Tibial nerve (tissue), 4 donors: Measurements from ENCODE around the gene MEOX2. TPM values are rescaled to one million over a fixed set of nuclear protein-coding genes. Genes with fewer than 3 reads are reported as not detected.

Experiments used
- DNase-seq, 2 donors: peaks; one replicate each; pipeline ENCODE4 v3.0.0-alpha.2; 2019; ENCODE audit warnings: low spot score in 2 of 2
- H3K27ac ChIP-seq, 4 donors: fragments of 200-600 bp; sonication (generic) in 3 of 4; one replicate each; pipeline ENCODE4 v1.5.1; 2017 to 2019; ENCODE audit warnings: mild to moderate bottlenecking in 1 of 4
- H3K27me3 ChIP-seq, 2 donors: fragments of 200-600 bp; sonication (generic) in 1 of 2; one replicate each; pipeline versions ENCODE4 v1.5.1 to v1.6.0; 2017 to 2019
- H3K36me3 ChIP-seq, 3 donors: fragments of 200-600 bp; sonication (generic); one replicate each; pipeline ENCODE4 v1.5.1; 2018 to 2019
- H3K4me1 ChIP-seq, 4 donors: fragments of 200-600 bp; sonication (generic) in 3 of 4; one replicate each; pipeline ENCODE4 v1.5.1; 2017 to 2019
- H3K4me3 ChIP-seq, 4 donors: fragments of 200-600 bp; sonication (generic) in 3 of 4; one replicate each; pipeline ENCODE4 v1.5.1; 2017 to 2019; ENCODE audit warnings: mild to moderate bottlenecking in 1 of 4, moderate library complexity in 1 of 4
- H3K9me3 ChIP-seq, 4 donors: fragments of 200-600 bp; sonication (generic) in 3 of 4; one replicate each; pipeline ENCODE4 v1.5.1; 2017 to 2019
- CTCF ChIP-seq, 5 experiments: fragments of 200-600 bp in 3 of 5; fragments of 450-650 bp in 2 of 5; sonication (generic) in 3 of 5; IDR thresholded peaks; one replicate each; pipeline ENCODE4 v1.5.1; 2016 to 2019; ENCODE audit warnings: antibody characterized with exemption in 5 of 5, mild to moderate bottlenecking in 3 of 5, moderate library complexity in 2 of 5
- EP300 ChIP-seq, 2 donors: sonication (generic); formaldehyde crosslinking; IDR thresholded peaks; one replicate each; pipeline ENCODE4 v1.6.1; 2017; ENCODE audit warnings: antibody characterized with exemption in 2 of 2, mild to moderate bottlenecking in 1 of 2
- POLR2A ChIP-seq, 2 donors: fragments of 450-650 bp; IDR thresholded peaks; one replicate each; pipeline ENCODE4 v1.6.1; 2017; ENCODE audit warnings: antibody characterized with exemption in 2 of 2, mild to moderate bottlenecking in 2 of 2, moderate library complexity in 2 of 2
- WGBS, 2 donors: methylation state at CpG; one replicate each; pipeline ENCODE4 v1.1.5; 2018; 5-methylcytosine and 5-hydroxymethylcytosine counted together
- total RNA-seq, 4 donors: library from RNA; depleted of rRNA; stranded (reverse); fragments of >200 nt; gene quantifications; one replicate each; pipeline ENCODE4 v1.1.0, GENCODE V29; 2016

Gene MEOX2
- total RNA-seq, 4 donors from 2014 or later, result 43.2 to 115 (median 104) TPM

GRCh38 chr7:15647309-15647708 lies 39.2 kb downstream of the MEOX2 start:
- no peak overlapping the region for H3K27ac ChIP-seq
- TF ChIP-seq CTCF (IDR thresholded peaks at IDR 0.05) (no peak), POLR2A (IDR thresholded peaks at IDR 0.05) (no peak), EP300 (IDR thresholded peaks at IDR 0.05) (no peak)
- H3K4me3 ChIP-seq, result no peak overlapping the region
- no peaks in the 10 kb centered on the region for H3K27me3 ChIP-seq
- DNase-seq, result no peak
- H3K9me3 ChIP-seq, result no peaks in the 10 kb centered on the region
- H3K4me1 ChIP-seq, result peaks cover 0 to 56% (median 0%) of the 10 kb centered on the region in 4 donors
- WGBS, 2 donors, result 84 to 88% methylated on average over 1 of the region's 1 CpG
- H3K36me3 ChIP-seq, result peaks cover 0 to 15% (median 0%) of the 10 kb centered on the region in 3 donors

- Histone ChIP-seq H3K4me3 (no peak overlapping the region), H3K27ac (no peak overlapping the region), H3K9me3 (no peaks in the 10 kb centered on the region), H3K36me3 (peaks cover 0 to 15% (median 0%) of the 10 kb centered on the region in 3 donors), H3K4me1 (peaks cover 0 to 26% (median 0%) of the 10 kb centered on the region in 4 donors), H3K27me3 (no peaks in the 10 kb centered on the region)
- WGBS, 2 donors, result 87 to 90% methylated on average over 1 to 2 of the region's 3 CpGs
- TF ChIP-seq CTCF (IDR thresholded peaks at IDR 0.05) (no peak), EP300 (IDR thresholded peaks at IDR 0.05) (no peak), POLR2A (IDR thresholded peaks at IDR 0.05) (no peak)
- DNase-seq, result no peak
These were observed 43.3 kb downstream of the MEOX2 start for GRCh38 chr7:15643000-15643705.

GRCh38 chr7:15628876-15629275 lies 57.6 kb downstream of the MEOX2 start:
- Histone ChIP-seq H3K4me3 (no peak overlapping the region), H3K27me3 (no peaks in the 10 kb centered on the region), H3K36me3 (peaks cover 0 to 11% (median 0%) of the 10 kb centered on the region in 3 donors), H3K27ac (peak overlapping the region in 1 of 4 donors; percentile 26), H3K4me1 (peaks cover 0 to 49% (median 0%) of the 10 kb centered on the region in 4 donors), H3K9me3 (no peaks in the 10 kb centered on the region)
- no peak for DNase-seq
- 21 to 31% methylated on average over 1 of the region's 1 CpG for WGBS, 2 donors
- TF ChIP-seq CTCF (IDR thresholded peaks at IDR 0.05) (no peak), EP300 (IDR thresholded peaks at IDR 0.05) (no peak), POLR2A (IDR thresholded peaks at IDR 0.05) (no peak)

- Histone ChIP-seq H3K36me3 (peaks cover 0 to 11% (median 0%) of the 10 kb centered on the region in 3 donors), H3K9me3 (no peaks in the 10 kb centered on the region), H3K4me3 (no peak overlapping the region), H3K27ac (no peak overlapping the region), H3K4me1 (peaks cover 0 to 42% (median 0%) of the 10 kb centered on the region in 4 donors), H3K27me3 (no peaks in the 10 kb centered on the region)
- DNase-seq, result no peak
- TF ChIP-seq POLR2A (IDR thresholded peaks at IDR 0.05) (no peak), EP300 (IDR thresholded peaks at IDR 0.05) (no peak), CTCF (IDR thresholded peaks at IDR 0.05) (no peak)
- WGBS, 2 donors, result 91 to 93% methylated on average over 1 of the region's 1 CpG
These were observed 60.4 kb downstream of the MEOX2 start for GRCh38 chr7:15626041-15626440.

- peaks cover 0 to 11% (median 0%) of the 10 kb centered on the region in 3 donors for H3K36me3 ChIP-seq
- peaks cover 0 to 40% (median 0%) of the 10 kb centered on the region in 4 donors for H3K4me1 ChIP-seq
- WGBS, 2 donors, result 39 to 49% methylated on average over 1 of the region's 1 CpG
- no peaks in the 10 kb centered on the region for H3K9me3 ChIP-seq
- H3K27me3 ChIP-seq, result no peaks in the 10 kb centered on the region
- H3K4me3 ChIP-seq, result no peak overlapping the region
- no peak for DNase-seq
- TF ChIP-seq CTCF (IDR thresholded peaks at IDR 0.05) (no peak), EP300 (IDR thresholded peaks at IDR 0.05) (no peak), POLR2A (IDR thresholded peaks at IDR 0.05) (no peak)
- no peak overlapping the region for H3K27ac ChIP-seq
These were observed 61.0 kb downstream of the MEOX2 start for GRCh38 chr7:15625466-15625865.
